WI38 (cell line): ENCODE data around the gene TRIB2.

Experiments used
- H3K4me3 ChIP-seq: 2 replicates; pipeline ENCODE4 v1.5.1; 2011; ENCODE audit warnings: low read depth, mild to moderate bottlenecking, control low read depth, low read length
- TF ChIP-seq, protein P1 (sequence below): IDR thresholded peaks from 2 replicates; pipeline ENCODE4 v1.5.1; 2012; ENCODE audit warnings: low read depth, mild to moderate bottlenecking, control low read depth, low read length

TRIB2 gene

DNA sequence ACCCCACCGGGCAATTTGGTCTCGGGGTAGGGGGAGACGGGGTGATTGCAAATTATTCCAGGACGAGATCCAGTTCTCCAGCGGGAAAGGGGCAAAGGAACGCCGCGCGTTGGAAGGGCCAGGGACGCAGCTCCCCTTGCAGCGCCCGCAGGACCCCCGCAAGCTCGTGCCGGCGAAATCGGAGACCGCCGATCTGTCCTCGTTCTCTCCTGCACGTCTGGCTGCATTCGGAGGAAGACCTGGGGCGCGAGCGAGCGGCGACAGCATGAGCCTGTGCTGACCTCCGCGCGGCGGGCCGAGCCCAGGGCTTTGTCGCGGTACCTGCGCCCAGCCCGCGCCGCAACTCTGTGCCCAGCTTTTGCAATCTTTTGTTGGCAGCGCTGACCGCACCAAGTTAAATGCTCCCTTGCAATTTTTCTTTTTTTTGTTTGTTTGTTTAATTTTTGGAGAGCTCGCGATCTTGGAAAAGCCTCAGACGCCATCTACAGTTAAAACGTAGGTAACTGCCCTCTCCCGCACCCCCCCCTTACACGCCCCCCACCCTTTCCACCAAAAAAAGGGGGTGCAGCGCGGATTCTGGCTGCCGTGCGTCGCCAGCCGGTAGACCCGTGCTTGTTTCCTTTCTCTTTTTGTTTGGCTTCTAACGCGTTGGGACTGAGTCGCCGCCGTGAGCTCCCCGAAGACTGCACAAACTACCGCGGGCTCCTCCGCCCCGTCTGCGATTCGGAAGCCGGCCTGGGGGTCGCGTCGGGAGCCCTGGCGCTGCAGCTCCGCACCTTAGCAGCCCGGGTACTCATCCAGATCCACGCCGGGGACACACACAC is 667 bp downstream of the TRIB2 start:
- TF ChIP-seq, protein P1, sequence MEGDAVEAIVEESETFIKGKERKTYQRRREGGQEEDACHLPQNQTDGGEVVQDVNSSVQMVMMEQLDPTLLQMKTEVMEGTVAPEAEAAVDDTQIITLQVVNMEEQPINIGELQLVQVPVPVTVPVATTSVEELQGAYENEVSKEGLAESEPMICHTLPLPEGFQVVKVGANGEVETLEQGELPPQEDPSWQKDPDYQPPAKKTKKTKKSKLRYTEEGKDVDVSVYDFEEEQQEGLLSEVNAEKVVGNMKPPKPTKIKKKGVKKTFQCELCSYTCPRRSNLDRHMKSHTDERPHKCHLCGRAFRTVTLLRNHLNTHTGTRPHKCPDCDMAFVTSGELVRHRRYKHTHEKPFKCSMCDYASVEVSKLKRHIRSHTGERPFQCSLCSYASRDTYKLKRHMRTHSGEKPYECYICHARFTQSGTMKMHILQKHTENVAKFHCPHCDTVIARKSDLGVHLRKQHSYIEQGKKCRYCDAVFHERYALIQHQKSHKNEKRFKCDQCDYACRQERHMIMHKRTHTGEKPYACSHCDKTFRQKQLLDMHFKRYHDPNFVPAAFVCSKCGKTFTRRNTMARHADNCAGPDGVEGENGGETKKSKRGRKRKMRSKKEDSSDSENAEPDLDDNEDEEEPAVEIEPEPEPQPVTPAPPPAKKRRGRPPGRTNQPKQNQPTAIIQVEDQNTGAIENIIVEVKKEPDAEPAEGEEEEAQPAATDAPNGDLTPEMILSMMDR: 0 out of 2 replicates have a peak, but pooled peaks have one; percentile 20
- H3K4me3 ChIP-seq: peak overlapping the region; percentile 71

DNA sequence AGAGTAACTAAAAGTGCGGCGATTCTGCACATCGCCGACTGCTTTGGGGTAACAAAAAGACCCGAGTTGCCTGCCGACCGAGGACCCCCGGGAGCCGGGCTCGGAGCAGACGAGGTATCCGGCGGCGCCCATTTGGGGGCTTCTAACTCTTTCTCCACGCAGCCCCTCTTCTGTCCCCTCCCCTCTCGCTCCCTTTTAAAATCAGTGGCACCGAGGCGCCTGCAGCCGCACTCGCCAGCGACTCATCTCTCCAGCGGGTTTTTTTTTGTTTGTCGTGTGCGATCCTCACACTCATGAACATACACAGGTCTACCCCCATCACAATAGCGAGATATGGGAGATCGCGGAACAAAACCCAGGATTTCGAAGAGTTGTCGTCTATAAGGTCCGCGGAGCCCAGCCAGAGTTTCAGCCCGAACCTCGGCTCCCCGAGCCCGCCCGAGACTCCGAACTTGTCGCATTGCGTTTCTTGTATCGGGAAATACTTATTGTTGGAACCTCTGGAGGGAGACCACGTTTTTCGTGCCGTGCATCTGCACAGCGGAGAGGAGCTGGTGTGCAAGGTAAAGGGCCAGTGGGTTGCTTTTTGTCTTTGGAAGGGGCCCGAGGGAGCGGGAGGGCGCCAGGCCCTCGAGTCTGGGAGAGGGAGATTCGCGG is 1.4 kb downstream of the TRIB2 start:
- TF ChIP-seq, protein P1: no peak

DNA sequence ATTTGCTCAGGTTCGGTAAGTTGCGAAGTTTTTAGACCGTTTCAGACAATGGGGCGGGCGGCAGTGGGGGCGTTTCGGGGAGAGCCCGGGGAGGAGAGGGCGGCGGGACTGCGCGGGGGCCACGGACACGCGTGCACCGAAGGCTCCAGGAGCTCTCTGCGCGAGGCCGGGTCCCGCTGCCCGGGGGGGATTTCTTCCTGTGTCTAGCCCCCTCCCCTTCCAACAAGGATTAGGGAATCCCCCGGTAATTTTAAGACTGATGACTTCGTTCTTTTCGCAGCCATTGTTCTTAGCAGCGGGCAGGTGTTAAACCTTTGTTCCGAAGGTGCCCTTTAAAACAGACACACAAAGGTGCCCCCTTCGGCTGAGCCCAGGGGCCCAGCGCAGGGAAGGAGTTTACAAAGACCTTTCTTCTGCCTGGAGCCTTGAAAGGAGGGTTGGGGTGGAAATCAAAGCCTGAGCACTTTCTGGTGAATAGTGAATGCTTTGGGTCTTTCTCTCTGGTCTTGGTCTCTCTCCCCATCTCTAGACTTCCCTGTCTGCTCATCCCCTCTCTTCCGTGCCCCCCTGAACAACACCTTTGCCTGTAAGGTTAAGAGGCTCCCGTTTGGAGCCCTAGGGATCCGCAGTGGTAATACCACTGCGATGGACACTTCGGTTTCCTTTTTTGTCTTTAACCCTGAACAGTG is 2.1 kb downstream of the TRIB2 start:
- TF ChIP-seq, protein P1: no peak

More for the DNA sequence above, 1.4 kb downstream of the TRIB2 start:
- peak overlapping the region; percentile 71 for H3K4me3 ChIP-seq

DNA sequence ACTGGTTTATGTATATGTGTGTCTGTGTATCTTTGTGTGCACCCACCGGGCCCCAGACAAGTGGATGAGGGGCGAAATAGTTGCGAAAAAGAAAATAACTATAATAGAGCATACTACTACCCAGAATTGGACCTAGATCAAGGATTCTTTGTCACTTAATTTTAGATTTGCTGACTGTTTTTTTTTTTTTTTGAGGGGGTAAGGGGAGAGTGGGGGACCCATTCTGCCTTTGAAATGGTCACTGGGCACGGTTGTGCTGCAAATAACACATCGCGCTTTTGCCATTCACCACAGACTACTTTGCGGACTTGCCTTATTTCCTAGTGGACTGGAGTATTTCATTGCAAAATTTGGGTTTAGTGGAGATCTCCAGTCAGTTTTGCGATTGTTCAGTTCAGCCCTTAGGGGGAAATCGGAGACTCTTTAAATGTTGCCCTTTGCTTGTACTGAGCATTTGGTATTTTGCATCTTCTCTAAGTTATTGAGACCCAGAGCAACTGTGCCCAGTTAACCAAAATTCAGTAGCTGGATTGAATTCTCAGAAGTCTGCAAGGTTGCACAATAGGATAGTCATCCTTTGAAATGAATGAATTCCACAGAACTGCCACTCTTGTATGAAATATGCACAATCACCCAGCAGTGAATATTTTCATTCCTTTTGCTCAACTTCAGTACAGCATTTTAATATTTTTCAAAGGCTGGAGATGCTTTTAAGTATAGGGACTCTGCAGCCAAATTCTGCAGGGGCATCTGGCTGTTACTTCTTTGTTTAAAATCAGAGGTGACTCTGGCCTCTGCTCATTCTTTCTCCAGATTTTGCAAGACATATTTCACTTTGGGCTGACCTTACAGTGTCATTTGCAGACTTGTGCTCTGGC is 2.9 kb downstream of the TRIB2 start:
- H3K4me3 ChIP-seq: peak overlapping the region; percentile 71
- TF ChIP-seq, protein P1: no peak

More for the DNA sequence above, 2.1 kb downstream of the TRIB2 start:
- H3K4me3 ChIP-seq: peak overlapping the region; percentile 71

DNA sequence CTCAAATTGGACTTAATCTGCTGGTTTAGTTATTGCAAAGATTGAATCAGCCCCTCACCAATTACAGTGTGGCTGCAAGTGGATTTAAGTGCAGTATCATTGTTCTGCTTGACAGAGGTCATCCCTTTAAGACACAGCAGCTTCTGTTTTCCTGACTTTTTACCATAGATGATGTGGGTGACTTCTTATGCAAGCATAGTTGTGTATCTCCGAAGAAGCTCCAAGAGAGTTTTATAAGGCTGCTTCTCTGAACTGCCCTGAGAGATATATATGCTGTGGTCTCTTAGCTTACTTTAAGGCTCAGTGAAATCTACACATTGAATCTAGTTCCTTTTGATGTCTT is 3.5 kb downstream of the TRIB2 start:
- TF ChIP-seq, protein P1: no peak
- peak overlapping the region; percentile 71 for H3K4me3 ChIP-seq

DNA sequence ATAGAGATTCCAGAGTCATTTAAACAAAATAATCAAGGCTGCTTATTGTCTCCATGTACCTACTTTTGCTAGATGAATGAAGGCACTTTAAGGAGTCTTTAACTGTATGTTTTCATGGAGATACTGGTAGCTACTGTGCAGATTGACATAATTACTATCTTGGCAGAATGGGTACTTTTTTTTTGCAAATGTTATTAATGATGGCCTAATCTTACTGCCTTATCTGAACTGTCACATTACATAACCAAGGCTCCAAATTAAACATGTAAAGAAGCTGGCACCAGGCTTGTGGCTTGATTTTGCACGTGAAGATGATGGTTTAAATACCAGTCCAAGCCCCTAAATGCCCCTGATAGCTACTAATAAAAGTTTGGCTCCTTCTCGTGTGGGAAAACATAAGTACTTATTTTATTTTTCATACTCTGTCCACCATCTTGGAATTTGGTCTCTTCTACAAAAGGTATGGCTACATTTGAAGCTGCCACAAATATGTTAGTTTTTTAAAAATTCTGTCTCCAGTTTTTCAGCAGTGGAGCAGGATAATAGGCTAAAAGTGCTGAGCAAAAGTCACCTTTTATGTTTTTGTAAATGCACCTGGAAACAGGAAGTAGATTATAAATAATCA is 4.1 kb downstream of the TRIB2 start:
- TF ChIP-seq, protein P1: no peak
- peak overlapping the region; percentile 71; the same call in 1 of the 2 replicates for H3K4me3 ChIP-seq
